Parathyroid adenoma (tissue), 2 donors: ENCODE measurements around the gene SUMF1.
A peak's percentile ranks its signal among the peaks of the same experiment; 100 is the strongest.

Experiments
- H2AFZ ChIP-seq: fragments of 300-600 bp; sonication (generic); one replicate; pipeline ENCODE4 v1.7.0; 2017; ENCODE audit warnings: antibody characterized with exemption, mild to moderate bottlenecking
- H3K27ac ChIP-seq: fragments of 300-600 bp; sonication (generic); one replicate; pipeline ENCODE4 v1.7.0; 2017
- H3K27me3 ChIP-seq: fragments of 300-600 bp; sonication (generic); one replicate; pipeline ENCODE4 v1.7.0; 2017; ENCODE audit warnings: low read length; ENCODE audit not compliant: control insufficient read depth, insufficient read depth
- H3K36me3 ChIP-seq: fragments of 300-600 bp; sonication (generic); one replicate; pipeline ENCODE4 v1.7.0; 2017; ENCODE audit warnings: low read length; ENCODE audit not compliant: control insufficient read depth, insufficient read depth
- H3K4me1 ChIP-seq: fragments of 300-600 bp; sonication (generic); one replicate; pipeline ENCODE4 v1.7.0; 2017; ENCODE audit warnings: control low read depth
- H3K4me2 ChIP-seq: fragments of 300-600 bp; sonication (generic); one replicate; pipeline ENCODE4 v1.7.0; 2017; ENCODE audit warnings: low read length
- H3K4me3 ChIP-seq: fragments of 300-600 bp; sonication (generic); one replicate; pipeline ENCODE4 v1.7.0; 2017; ENCODE audit warnings: low read depth, low read length
- H3K79me2 ChIP-seq: fragments of 300-600 bp; sonication (generic); one replicate; pipeline ENCODE4 v1.7.0; 2017; ENCODE audit warnings: control low read depth
- H3K9ac ChIP-seq: fragments of 300-600 bp; sonication (generic); one replicate; pipeline ENCODE4 v1.7.0; 2017; ENCODE audit warnings: mild to moderate bottlenecking
- H3K9me3 ChIP-seq: fragments of 300-600 bp; sonication (generic); one replicate; pipeline ENCODE4 v1.7.0; 2017; ENCODE audit warnings: low read length; ENCODE audit not compliant: control insufficient read depth
- CTCF ChIP-seq: fragments of 300-600 bp; sonication (generic); IDR thresholded peaks from one replicate; pipeline ENCODE4 v1.7.0; 2017; ENCODE audit warnings: antibody characterized with exemption, mild to moderate bottlenecking
- donor health status: primary hyperparathyroidism.

SUMF1 gene

GRCh38 chr3:4320096-4320911, 146.8 kb downstream of the SUMF1 start:
- Histone ChIP-seq H2AFZ (no peak overlapping the region), H3K9ac (no peak overlapping the region), H3K4me1 (no peaks in the 10 kb centered on the region), H3K9me3 (no peaks in the 10 kb centered on the region), H3K4me2 (no peak overlapping the region), H3K27me3 (no peaks in the 10 kb centered on the region), H3K4me3 (no peak overlapping the region), H3K27ac (no peak overlapping the region), H3K36me3 (no peaks in the 10 kb centered on the region), H3K79me2 (no peaks in the 10 kb centered on the region)
- no peak for TF ChIP-seq CTCF

DNA sequence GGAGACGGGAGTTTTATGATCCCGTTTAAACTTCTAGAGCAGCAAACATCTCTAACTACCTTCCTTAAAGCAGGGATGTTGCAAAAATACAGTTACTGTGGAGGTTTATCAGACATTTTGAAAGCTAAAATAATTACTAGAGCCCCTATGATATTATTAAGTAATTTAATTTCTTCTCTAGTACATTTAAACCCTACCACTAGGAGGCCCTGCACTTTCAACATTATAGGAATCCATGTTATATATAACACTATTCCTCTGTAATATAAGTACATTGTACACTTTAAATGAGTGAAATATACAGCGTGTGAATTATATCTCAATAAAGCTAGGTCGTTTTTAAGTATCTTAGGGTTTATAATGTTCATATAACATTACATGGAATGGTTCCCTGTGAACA, 152.4 kb downstream of the SUMF1 start:
- Histone ChIP-seq H3K79me2 (no peaks in the 10 kb centered on the region), H3K27ac (no peak overlapping the region), H3K36me3 (no peaks in the 10 kb centered on the region), H3K4me1 (no peaks in the 10 kb centered on the region), H3K9me3 (no peaks in the 10 kb centered on the region), H2AFZ (no peak overlapping the region), H3K9ac (no peak overlapping the region), H3K4me2 (no peak overlapping the region), H3K4me3 (no peak overlapping the region), H3K27me3 (no peaks in the 10 kb centered on the region)
- TF ChIP-seq CTCF = peak; percentile 7

GRCh38 chr3:4313606-4314293, 153.3 kb downstream of the SUMF1 start:
- H3K79me2 ChIP-seq = no peaks in the 10 kb centered on the region
- no peaks in the 10 kb centered on the region for H3K4me1 ChIP-seq
- H3K36me3 ChIP-seq = no peaks in the 10 kb centered on the region
- H2AFZ ChIP-seq = no peak overlapping the region
- no peak for TF ChIP-seq CTCF
- H3K4me2 ChIP-seq = no peak overlapping the region
- H3K27me3 ChIP-seq = no peaks in the 10 kb centered on the region
- H3K27ac ChIP-seq = no peak overlapping the region
- no peaks in the 10 kb centered on the region for H3K9me3 ChIP-seq
- H3K4me3 ChIP-seq = no peak overlapping the region
- no peak overlapping the region for H3K9ac ChIP-seq

DNA sequence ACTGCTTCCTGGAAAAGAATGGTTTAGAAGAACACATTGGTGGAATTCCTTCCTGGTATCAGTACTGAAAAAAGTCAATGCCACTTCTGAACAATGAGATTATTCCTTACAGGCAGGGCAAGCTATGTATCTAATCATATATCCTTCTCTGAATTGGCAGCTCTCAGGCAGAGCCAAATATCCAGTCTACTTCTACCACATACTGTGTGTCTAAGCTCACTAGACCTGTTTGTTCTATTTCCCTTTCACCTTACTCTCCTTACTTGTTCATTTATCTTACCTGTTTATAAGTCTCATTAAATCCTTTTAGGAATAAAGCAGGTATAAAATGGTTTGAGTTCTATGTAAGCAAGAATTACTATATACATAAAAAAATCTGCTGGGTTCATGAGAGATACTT, 155.6 kb downstream of the SUMF1 start:
- Histone ChIP-seq H3K4me1 (no peaks in the 10 kb centered on the region), H3K4me2 (no peak overlapping the region), H3K4me3 (no peak overlapping the region), H3K27ac (no peak overlapping the region), H3K9me3 (no peaks in the 10 kb centered on the region), H3K79me2 (no peaks in the 10 kb centered on the region), H3K27me3 (no peaks in the 10 kb centered on the region), H3K36me3 (no peaks in the 10 kb centered on the region), H2AFZ (no peak overlapping the region), H3K9ac (no peak overlapping the region)
- TF ChIP-seq CTCF = no peak
